ENCODE results near the gene ITFG1.
"Not testable (repeated sequence)": the region's sequence is repeated elsewhere in the genome, so short reads cannot be mapped to it uniquely, and the experiment has no call there.

Gene ITFG1

DNA sequence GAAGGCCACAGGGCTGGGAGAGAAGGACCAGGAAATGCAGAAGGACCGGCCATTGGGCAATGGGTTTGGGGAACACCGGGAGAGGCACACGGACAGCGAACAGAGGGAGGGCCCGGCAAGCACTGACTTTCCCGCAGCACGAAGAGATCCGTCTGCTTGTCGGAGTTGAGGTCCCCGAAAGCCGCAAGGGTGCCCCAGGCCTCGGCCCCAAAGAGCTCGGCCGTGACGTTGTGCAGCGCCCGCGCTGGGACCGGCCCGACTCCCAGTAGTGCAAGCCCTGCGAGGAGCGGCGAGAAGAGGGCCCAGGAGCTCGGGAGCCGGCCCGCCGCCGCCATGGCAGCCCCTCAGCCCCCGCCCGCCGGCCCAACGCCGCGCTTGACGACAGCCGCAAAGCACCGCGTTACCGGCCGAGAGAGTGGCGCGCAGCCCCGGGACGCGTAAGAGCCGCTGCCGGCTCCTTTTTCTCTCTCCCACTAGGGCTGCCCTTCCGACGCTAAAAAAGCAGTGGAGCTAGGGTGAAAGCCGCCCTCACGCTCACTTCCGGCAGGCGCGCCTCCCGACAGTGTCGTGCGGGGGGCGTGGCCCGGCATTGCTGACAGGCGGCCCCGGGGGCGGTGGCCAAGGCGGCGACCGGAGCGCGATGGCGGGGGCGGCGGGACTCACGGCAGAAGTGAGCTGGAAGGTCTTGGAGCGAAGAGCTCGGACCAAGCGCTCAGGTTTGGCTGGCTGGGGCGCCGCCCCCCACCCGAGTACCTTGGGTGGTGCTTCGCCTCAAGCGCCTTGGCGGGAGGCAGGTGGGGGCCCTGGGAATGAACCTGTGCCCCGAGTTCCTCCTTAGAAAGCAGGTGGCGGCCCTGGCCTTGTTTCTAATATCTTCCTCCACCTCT lies at the start of gene ITFG1, which contains the start of gene PHKB:
Gene ITFG1, minus strand, starts transcription at position 353 of the 887 bp plus-strand sequence. Its CDS starts 18 bp downstream, at position 335.
Gene PHKB, plus strand, starts transcription at position 621 of the 887 bp plus-strand sequence. Its CDS starts 20 bp downstream, at position 641.
- peak; percentile 95 for DNase-seq

DNA sequence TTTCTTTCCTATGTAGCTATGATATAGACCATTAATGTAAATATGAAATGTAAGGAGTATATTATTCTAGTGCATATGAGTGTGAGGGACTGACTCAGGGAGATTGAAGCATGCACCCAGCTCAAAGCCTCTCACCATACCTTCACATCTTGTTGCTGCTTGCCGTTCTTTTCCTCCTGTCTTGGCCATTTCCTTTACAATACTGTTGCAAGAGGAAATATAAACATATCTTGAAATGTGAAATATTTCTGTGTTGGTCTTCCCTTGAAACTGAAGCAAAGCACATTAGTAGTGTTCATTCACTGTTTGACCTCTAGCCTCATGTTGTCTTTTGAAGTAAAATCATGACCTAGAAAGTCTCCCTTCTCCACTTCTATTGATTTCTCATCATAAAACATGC lies 46.8 kb upstream of the ITFG1 start:
- no peak for DNase-seq

DNA sequence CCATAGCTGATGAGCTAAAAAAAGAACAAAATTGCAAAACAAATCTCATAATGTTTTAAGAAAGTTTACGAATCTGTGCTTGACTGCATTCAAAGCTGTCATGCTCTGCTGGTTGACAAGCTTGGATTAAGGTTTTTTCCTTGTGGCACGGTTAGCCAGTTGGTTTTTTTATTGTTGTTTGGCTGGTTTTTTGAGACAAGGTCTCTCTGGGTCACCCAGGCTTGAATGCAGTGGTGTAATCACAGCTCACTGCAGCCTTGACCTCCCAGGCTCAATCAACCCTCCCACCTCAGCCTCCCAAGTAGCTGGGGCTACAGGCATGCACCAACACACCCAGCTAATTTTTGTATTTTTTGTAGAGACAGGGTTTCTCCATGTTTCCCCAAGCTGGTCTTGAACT lies 45.9 kb upstream of the ITFG1 start:
- no peak for DNase-seq

DNA sequence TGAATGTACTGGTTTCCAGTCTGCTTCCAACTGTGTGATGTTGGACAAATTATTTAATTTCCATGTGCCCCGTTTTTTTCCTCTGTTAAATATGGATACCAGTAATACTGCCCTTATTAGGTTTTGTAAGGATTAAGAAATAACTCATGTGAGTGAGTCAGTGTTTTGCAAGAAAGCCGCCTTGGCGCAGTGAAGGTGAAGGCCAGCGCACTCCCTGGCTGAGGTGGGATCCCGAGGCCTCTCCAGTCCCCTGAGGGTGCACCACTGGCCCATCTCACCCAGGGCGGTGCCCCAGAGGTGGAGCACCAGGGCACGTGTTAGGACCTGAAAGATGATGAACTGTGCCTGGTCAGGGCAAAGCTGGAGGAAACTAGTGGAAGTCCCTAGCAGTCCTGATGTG lies 43.7 kb upstream of the ITFG1 start:
- DNase-seq = no peak

DNA sequence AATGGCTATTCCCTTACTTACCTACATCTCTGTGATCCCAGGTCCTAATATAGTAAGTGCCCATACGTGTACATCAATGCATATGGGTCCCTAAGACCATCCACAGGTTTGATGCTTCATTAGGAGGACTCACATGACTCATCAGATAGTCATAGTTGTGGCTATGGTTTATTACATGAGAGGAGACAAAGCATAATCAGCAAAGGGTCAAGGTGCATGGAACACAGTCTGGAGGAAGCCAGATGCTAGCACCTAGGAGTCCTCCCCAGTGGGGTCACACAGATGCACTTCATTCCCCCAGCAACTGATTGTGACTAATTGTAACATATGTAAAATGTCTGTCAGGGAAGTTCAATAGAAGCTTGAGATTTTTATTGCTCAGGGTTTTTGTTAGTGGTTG lies 43.1 kb upstream of the ITFG1 start:
- DNase-seq = no peak

DNA sequence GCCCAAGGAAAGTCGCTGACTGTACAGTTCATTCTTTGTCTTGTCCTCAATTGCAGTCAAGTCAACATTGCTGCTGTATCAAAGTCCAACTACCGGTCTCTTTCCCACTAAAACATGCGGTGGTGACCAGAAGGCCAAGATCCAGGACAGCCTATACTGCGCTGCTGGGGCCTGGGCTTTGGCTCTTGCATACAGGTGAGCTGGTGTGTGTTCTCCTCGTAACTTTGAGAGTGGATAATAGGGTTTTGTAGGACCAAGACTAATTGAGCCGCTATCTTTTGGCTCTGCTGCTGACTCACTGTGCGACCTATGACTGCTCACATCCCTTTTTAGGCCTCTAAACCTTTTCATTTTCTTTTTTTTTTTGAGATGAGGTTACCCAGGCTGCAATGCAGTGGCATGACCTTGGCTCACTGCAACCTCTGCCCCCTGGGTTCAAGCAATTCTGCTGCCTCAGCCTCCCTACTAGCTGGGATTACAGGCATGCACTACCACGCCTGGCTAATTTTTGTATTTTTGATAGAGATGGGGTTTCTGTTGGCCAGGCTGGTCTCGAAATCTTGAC lies 38.9 kb upstream of the ITFG1 start:
- no peak for DNase-seq

DNA sequence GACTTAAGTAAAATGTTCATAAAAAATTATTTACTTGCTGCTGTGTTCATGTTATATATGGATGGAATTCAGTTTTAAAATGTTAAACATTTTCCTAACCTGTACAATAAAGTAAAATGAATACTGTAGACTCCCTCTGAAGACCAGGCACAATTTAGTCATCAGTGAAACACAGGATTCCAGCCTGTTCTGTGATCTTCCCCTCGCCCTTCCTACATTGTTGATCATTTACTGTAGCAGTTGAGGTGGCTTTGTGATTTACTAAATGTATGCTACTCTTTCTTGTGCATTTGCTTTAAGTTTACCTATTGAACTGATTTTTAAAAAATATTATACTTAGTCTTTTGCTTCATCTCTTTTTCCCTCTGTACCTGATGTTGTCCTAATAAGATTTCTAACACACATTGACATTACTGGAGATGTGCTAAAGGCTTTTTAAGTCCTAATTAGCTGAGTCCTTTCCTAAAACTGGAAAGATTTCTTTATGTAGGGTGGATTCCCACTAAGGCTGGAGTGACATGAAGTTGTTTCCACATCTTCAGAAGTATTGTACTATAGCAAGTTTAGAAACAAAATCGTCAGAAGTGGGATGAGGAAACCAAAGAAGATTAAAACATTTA lies 38.3 kb upstream of the ITFG1 start:
- DNase-seq = no peak

DNA sequence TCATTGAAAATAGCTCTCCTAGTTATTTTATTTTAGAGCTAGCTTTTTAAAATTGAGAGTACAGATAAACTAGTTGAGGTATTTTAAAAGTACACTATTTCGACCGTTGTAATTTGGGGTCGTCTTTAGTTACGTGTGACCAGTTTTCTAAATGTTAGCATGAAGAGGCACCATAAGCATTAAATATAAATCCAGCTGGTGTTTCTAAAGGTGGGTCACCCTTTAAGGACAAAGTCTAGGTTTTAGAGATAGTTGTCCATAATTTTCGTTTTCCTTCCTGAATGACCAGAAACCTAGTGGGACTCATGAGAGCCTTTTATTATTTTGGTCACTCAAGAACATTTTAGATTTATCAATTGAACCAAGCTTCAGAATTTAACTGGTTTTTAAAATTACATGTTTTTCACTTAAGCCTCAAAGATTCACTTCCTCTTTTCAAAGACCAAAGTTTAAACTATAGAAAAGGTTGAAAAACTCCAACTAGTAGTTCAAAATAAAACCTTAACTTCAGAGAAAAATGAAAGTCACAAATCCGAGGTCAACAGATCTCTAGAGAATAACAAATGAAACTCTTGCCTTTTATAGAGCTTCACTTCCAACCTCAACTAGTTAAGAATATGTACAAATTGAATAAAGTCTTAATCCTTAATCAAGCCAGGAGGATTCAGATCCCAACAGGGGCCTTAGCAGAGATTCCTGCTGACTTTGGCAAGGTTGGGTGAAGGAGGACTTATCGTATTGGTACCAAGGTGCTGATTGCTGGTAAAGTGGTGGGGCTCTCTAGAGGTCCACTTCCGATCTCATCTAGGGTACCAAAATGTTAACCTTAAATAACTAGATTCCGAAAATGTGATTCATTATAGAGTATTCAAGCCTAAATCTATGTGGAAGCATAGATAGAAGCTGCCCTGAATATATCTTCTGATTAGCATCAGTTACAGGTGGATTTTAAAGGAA lies 32.8 kb upstream of the ITFG1 start:
- DNase-seq = no peak

DNA sequence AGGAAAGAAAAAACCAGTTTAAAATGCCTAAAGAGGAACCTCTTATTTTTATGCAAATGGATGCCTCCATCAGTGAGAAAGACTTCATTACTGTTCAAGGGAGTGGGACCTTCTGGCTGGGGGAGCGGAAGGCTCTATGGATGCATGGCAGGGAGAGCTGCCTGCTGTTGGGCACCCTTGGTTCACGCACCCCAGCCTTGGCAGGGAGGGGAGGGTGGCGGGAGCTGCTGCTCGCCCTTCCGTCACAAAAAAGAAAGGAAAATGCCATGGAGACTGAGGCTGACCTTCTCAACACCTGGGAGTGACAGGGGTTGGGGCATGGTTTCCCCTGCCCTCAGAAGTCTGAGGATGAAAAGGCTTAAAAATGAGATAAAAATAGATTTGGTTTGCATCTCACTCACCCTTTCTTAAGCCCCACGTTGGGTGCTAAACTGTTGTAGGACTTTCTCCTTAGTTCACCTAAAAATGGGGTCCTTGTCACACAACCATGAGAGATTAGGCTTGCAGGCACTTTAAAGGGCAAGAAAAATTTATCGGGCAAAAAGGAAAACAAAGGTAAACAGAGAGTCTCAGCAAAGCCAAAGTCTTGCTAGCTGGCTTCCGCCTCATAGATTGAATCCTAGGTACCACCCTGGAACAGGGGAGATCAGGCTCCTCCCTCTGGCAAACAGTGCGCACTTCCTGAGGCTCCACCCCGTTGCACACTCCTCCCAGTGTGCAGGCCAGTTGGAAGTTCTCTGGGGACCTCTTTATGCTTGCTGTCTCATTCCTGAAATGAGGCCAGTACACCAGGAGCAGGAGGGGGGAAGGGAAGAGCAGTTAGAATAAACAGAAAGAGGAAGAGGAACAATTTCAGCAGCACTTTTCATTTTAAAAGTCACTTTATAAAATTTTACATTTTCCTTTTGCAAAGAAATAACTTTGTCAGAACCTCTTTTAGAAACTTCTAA lies 31.8 kb upstream of the ITFG1 start:
- no peak for DNase-seq

DNA sequence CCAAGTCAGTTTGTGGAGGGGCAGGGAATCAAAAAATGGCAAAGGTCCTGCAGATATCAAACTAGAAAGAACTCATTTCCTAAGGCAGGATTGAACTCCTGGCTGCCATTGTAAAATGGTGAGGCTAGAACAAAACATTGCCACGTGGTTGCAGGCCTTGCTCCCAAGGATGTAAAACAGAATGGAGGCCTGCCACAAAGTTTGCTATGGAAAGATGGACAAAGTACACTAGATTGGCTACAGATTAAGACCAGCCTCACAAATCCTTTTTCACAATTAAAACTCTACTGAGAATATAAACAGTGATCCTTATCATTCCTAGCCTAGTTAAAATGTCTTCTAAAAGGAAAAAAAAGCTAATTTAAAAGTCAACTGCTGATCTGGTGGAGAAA lies 31.2 kb upstream of the ITFG1 start:
- no peak for DNase-seq

DNA sequence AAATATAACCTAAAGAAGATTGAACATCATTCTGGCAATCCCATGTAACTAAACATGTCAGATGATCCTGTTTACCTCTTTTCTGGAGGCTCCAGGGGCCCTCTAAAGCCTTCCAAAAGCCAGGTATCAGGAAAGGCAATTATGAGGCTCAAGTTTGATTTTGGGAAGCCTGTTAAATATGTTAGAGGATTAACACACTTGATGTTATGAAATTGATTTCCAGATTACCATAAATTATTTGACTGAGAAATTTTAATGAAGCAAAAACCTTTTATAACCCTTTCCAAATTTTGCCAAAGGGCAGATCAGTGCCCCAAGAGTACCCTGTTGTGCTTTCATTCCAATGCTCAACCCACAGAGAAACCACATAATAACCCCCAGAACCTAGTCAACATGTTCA lies 29.6 kb upstream of the ITFG1 start:
- DNase-seq = no peak

DNA sequence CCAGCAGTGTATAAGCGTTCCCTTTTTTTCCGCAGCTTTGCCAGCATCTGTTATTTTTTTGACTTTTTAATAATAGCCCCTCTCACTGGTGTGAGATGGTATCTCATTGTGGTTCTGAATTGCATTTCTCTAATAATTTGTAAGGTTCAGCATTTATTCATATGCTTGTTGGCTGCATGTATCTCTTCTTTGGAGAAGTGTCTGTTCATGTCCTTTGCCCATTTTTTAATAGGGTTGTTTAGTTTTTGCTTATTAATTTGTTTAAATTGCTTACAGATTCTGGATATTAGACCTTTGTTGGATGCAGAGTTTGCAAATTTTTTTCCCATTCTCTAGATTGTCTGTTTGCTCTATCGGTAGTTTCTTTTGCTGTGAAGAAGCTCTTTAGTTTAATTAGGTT lies 27.2 kb upstream of the ITFG1 start:
- DNase-seq = no peak

DNA sequence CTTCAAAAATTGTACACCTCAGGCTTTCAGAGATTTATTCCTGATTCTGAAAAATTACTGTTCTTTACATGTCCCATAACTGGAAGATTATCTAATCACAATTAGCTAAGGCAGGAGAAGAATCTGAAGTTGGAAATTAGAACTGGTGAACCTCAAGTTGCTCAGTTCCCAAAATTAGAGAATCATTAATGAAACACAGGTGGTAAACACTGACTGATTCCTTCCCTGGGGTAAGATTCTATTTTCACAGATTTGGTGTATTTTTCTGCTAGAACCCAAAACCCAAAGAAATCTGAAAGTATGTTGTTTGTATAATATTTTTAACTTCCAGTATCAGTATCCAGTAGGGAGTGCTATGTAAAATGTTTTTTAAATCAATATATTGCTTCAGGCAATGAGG lies 26.0 kb upstream of the ITFG1 start:
- DNase-seq = no peak

DNA sequence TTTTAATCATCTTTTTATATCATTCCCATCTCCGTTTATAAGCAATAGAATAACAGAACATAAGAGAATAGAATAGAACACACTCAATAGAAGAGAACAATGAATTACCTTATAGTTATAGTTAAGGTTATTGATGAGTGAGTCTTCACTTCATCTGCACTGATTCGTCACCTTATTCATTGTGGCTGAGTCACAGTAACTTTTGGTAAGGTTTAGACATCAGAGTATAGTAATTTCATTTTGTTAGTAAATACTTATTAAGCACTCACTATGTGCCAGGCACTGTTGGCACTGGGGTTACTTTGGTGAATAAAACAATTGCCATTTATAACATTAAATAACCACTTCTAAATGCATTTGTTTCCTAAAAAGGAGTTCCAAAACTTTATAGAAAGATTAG lies 22.8 kb upstream of the ITFG1 start:
- no peak for DNase-seq

DNA sequence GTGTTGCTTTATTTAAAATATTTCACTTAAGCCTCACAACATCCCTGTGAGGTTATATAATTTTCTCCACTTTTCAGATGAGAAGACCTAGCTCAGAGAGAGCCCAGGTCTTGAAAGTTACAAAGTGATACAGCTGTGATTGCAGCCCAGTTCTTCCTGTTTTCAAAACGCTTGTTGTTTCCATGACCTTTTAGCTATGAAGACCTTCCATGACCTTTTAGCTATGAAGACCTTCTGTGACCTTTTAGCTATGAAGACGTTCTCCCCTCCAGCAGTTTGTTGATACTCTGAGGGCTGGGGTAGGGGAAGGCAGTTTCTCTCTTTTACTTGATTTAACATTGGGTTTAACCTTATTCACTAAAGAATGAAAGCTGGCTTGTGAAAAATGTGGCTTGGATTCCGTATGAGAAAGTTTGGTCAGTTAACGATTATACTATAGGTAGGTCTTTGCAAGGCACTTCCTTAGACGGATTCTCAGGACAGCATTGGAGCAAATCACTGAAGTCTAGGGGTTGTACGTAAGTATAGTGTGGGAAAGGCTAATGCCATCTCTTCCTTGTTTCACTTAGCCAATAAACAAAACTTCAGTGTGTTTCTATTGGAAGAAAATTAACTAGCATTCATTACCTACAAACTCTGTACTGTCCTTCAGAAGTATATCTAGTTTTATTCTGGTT lies 21.0 kb upstream of the ITFG1 start:
- no peak for DNase-seq

DNA sequence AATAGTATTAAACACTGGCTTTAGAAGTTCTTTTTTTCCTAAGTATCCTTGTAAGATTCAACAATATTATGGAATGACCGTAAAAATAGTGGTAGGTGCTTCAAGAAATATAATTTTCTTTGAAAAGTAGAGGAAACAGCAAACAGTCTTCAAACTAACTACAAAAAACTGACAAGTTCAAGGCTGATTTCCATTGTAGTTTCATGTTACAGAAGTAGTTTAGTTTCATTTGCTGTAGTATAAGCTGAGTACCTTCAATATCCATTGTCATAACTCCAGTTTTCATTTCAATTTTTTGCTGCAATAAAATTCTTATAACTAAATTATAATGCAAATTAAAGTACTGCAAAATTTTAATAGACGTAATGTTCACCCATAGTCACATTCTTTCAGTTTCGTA lies 19.5 kb upstream of the ITFG1 start:
- DNase-seq = no peak

DNA sequence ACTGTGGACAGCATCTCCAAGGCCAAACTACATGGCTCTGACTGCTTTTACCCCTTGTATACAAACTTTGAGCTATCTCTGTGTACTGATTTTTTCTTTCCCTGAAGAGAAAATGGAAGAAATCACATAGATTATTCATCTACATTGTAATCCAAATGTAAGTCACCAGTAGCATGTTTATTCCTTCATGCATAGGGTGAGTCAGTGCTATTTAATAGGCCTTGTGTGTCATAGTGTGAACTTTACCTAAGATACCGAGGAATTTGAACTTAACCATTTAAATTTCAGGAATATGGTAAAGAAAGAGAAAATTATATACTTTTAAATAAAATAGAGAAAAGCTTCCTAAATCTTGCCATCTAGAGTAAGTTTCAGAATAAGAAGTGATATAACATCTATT lies 16.8 kb upstream of the ITFG1 start:
- no peak for DNase-seq

DNA sequence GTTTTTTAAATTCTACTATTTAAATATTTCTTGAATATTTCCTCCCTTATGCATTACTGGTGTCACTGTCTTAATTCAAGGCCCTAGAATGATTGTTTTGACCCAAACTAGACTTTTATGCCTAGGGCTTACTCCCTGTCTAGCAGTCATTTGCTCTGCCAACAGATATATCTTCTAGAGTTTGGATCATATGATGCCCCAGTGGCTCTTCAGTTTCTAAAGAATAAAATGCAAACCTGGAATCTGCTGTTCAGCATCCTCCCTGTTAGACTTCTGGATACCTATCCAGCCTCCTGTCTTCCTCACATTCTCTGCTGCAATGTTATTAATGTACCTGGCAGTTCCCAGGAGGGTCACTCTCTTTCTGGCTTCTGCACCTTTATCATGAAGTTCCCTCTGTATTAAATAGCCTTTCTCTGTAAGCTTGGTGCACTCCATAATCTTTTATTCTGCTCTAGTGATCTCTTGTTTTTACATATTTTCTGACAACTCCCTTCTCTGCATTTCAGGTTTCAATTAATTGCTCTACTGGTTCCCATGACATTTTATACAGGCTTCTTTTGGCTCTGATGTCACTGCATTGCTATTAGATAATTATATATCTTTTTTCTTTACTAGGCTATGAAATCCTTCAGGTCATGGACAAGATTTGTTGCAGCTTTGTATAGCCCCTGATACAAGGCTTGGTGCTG lies 15.9 kb upstream of the ITFG1 start:
- DNase-seq = no peak

DNA sequence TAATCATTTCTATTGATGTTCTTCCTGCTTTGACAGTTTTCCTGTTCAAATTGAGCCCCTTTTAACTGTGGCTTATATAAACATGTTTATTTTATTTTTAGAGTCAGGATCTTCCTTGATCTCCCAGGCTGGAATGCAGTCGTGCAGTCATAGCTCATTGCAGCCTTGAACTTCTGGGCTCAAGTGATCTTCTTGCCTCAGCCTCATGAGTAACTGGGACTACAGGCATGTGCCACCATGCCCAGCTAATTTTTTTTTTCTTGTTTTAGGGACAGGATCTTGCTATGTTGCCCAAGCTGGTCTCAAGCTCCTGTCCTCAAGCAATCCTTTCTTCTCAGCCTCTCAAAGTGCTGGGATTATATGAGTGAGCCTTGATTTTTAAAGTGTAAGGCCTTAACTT lies 14.9 kb upstream of the ITFG1 start:
- no peak for DNase-seq

DNA sequence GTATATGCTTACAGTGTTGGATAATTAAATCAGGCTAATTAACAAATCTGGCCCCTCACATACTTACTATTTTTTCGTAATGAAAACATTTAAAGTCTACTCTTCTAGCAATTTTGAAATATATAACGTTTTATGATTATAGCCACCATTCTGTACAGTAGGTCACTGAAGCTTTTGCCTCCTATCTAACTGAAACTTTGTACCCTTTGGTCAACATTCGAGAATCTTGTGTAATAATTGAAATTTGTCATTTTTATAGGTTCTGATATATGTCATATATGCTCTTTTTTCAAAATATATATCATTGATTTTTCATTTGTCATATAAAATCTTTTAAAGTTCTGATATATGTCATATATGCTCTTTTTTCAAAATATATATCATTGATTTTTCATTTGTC lies 12.9 kb upstream of the ITFG1 start:
- DNase-seq = no peak

DNA sequence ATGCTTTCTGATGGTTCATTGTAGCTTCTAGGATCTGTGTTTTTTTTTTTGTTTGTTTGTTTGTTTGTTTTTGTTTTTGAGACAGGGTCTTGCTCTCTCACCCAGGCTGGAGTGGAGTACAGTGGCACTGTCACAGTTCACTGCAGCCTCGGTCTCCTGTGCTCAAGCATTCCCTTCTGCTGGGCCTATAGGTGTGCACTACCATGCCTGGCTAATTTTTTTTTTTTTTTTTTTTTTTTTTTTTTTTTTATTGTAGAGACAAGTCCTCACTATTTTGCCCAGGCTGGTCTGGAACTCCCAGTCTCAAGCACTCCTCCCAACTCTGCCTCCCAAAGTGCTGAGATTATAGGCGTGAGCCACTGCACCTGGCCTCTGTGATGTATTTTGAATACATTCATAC lies 12.1 kb upstream of the ITFG1 start:
- DNase-seq = not testable (repeated sequence)

All from stimulated activated CD4-positive, alpha-beta T cell treated with anti-CD3 and anti-CD28 coated beads, Interleukin-12 subunit alpha, Interleukin-12 subunit beta, amount 100 ng/mL, for 4 hours (primary cell).